CD14-positive monocyte (primary cell): Measurements from ENCODE around the gene GTSF1L. TPM values are rescaled to one million over a fixed set of nuclear protein-coding genes. Genes with fewer than 3 reads are reported as not detected.

ENCODE experiments used
- DNase-seq, 3 donors: peaks; one replicate each; pipeline ENCODE4 v3.0.0-alpha.2; 2011 to 2022
- H2AFZ ChIP-seq: 2 replicates; pipeline ENCODE4 v1.6.0; 2012; ENCODE audit warnings: mild to moderate bottlenecking, low read depth, low read length, inconsistent platforms; ENCODE audit not compliant: insufficient read depth, poor library complexity, severe bottlenecking
- H3K27ac ChIP-seq, 2 donors: 1 replicate in 1 of 2; 2 replicates in 1 of 2; pipeline ENCODE4 v1.5.1; 2012 to 2013; ENCODE audit warnings: low read length in 2 of 2, control low read depth in 1 of 2, inconsistent platforms in 1 of 2, low read depth in 1 of 2, mild to moderate bottlenecking in 1 of 2
- H3K27me3 ChIP-seq, 2 donors: one replicate each; pipeline versions ENCODE4 v1.6.0 to v1.6.1; 2011 to 2013; ENCODE audit warnings: low read length in 2 of 2; ENCODE audit not compliant: control insufficient read depth in 2 of 2, insufficient read depth in 2 of 2
- H3K36me3 ChIP-seq, 2 donors: replicated peaks in 1 of 2; 1 replicate in 1 of 2; 2 replicates in 1 of 2; pipeline versions ENCODE4 v1.5.1 to v1.6.1; 2012 to 2013; ENCODE audit warnings: low read length in 2 of 2, control low read depth in 1 of 2, inconsistent platforms in 1 of 2, mild to moderate bottlenecking in 1 of 2; ENCODE audit not compliant: insufficient read depth in 2 of 2, control insufficient read depth in 1 of 2
- H3K4me1 ChIP-seq, 2 donors: 1 replicate in 1 of 2; 2 replicates in 1 of 2; pipeline versions ENCODE4 v1.5.1 to v1.6.1; 2012 to 2013; ENCODE audit warnings: low read length in 2 of 2, control low read depth in 1 of 2, inconsistent platforms in 1 of 2, mild to moderate bottlenecking in 1 of 2, moderate library complexity in 1 of 2; ENCODE audit not compliant: insufficient read depth in 2 of 2, control insufficient read depth in 1 of 2
- H3K4me2 ChIP-seq: replicated peaks from 2 replicates; pipeline ENCODE3; 2012; ENCODE audit warnings: low read length, moderate library complexity, mild to moderate bottlenecking; ENCODE audit not compliant: poor library complexity, severe bottlenecking; ENCODE audit errors: extremely low read depth
- H3K4me3 ChIP-seq, 3 experiments: fragments of 200-600 bp in 1 of 3; sonication (generic) in 1 of 3; replicated peaks in 1 of 3; 1 replicate in 2 of 3; 2 replicates in 1 of 3; pipeline ENCODE4 v1.5.1; 2011 to 2013; ENCODE audit warnings: low read length in 3 of 3, mild to moderate bottlenecking in 3 of 3, control low read depth in 2 of 3, low read depth in 2 of 3, inconsistent platforms in 1 of 3, moderate library complexity in 1 of 3
- H3K79me2 ChIP-seq: 2 replicates; pipeline ENCODE4 v1.6.0; 2012; ENCODE audit warnings: mild to moderate bottlenecking, control low read depth, inconsistent platforms, low read length, moderate library complexity; ENCODE audit not compliant: insufficient read depth
- H3K9ac ChIP-seq: 2 replicates; pipeline ENCODE4 v1.6.0; 2017; ENCODE audit warnings: low read length, mild to moderate bottlenecking; ENCODE audit not compliant: insufficient read depth, poor library complexity, severe bottlenecking
- H3K9me3 ChIP-seq, 2 donors: replicated peaks in 1 of 2; 1 replicate in 1 of 2; 2 replicates in 1 of 2; pipeline versions ENCODE4 v1.5.1 to v1.6.1; 2012 to 2013; ENCODE audit warnings: low read length in 2 of 2, control low read depth in 1 of 2; ENCODE audit not compliant: control insufficient read depth in 1 of 2, insufficient read depth in 1 of 2
- H4K20me1 ChIP-seq: 2 replicates; pipeline ENCODE4 v1.6.0; 2012; ENCODE audit warnings: mild to moderate bottlenecking, low read length, control low read depth, moderate library complexity; ENCODE audit not compliant: insufficient read depth
- H3K27ac Mint-ChIP-seq, 7 donors: one replicate each; pipeline ENCODE4 v1.8.0; 2020; ENCODE audit warnings: mild to moderate bottlenecking in 7 of 7, mixed read lengths in 7 of 7, moderate library complexity in 6 of 7, inconsistent platforms in 2 of 7
- H3K27me3 Mint-ChIP-seq, 3 donors: one replicate each; pipeline ENCODE4 v1.8.0; 2021 to 2022; ENCODE audit warnings: low read depth in 3 of 3, mild to moderate bottlenecking in 3 of 3, mixed read lengths in 3 of 3, moderate library complexity in 3 of 3, inconsistent platforms in 1 of 3
- H3K36me3 Mint-ChIP-seq, 2 donors: one replicate each; pipeline ENCODE4 v1.8.0; 2020; ENCODE audit warnings: mixed read lengths in 2 of 2, inconsistent platforms in 1 of 2, mild to moderate bottlenecking in 1 of 2
- H3K4me1 Mint-ChIP-seq: one replicate; pipeline ENCODE4 v1.8.0; 2020; ENCODE audit warnings: mild to moderate bottlenecking, mixed read lengths
- H3K4me3 Mint-ChIP-seq, 2 donors: one replicate each; pipeline ENCODE4 v1.8.0; 2020; ENCODE audit warnings: mild to moderate bottlenecking in 2 of 2, mixed read lengths in 2 of 2, moderate library complexity in 1 of 2
- H3K9me3 Mint-ChIP-seq, 7 donors: one replicate each; pipeline ENCODE4 v1.8.0; 2020 to 2022; ENCODE audit warnings: mixed read lengths in 7 of 7, mild to moderate bottlenecking in 6 of 7, moderate library complexity in 6 of 7, inconsistent platforms in 2 of 7
- WGBS: methylation state at CpG from one replicate; pipeline ENCODE4 v1.1.5; 2013; ENCODE audit warnings: missing lambda C conversion rate; ENCODE audit not compliant: insufficient coverage; 5-methylcytosine and 5-hydroxymethylcytosine counted together
- intact Hi-C, 2 donors: fragments of 100-400 bp; cut with micrococcal nuclease; formaldehyde crosslinking; loops; one replicate each; pipeline versions ENCODE4 v1.15.0 to v1.15.1; 2023
- polyA plus RNA-seq, 3 donors: library from polyadenylated mRNA; depleted of rRNA in 1 of 3; unstranded in 2 of 3; stranded (reverse) in 1 of 3; fragments of 300-500 nt in 2 of 3; fragments of >200 nt in 1 of 3; fragmentation: Illumina TruSeq in 2 of 3; gene quantifications; 1 replicate in 2 of 3; 2 replicates in 1 of 3; pipeline ENCODE4 v1.2.3, GENCODE V29; 2012 to 2021
- TF ChIP-seq, protein P1 (sequence below): fragments of 200-600 bp; IDR thresholded peaks from one replicate; pipeline ENCODE4 v1.8.0; 2022; ENCODE audit warnings: antibody characterized with exemption, mild to moderate bottlenecking

Gene GTSF1L
- polyA plus RNA-seq, 3 donors = not detected

- H3K9me3 ChIP-seq = peaks cover 9 to 10% of the 10 kb centered on the region in 2 donors
- no peak overlapping the region for H2AFZ ChIP-seq
- H3K9ac ChIP-seq = no peak overlapping the region
- no peaks in the 10 kb centered on the region for H3K36me3 ChIP-seq
- TF ChIP-seq, protein P1, sequence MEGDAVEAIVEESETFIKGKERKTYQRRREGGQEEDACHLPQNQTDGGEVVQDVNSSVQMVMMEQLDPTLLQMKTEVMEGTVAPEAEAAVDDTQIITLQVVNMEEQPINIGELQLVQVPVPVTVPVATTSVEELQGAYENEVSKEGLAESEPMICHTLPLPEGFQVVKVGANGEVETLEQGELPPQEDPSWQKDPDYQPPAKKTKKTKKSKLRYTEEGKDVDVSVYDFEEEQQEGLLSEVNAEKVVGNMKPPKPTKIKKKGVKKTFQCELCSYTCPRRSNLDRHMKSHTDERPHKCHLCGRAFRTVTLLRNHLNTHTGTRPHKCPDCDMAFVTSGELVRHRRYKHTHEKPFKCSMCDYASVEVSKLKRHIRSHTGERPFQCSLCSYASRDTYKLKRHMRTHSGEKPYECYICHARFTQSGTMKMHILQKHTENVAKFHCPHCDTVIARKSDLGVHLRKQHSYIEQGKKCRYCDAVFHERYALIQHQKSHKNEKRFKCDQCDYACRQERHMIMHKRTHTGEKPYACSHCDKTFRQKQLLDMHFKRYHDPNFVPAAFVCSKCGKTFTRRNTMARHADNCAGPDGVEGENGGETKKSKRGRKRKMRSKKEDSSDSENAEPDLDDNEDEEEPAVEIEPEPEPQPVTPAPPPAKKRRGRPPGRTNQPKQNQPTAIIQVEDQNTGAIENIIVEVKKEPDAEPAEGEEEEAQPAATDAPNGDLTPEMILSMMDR = peak; percentile 99
- H3K79me2 ChIP-seq = no peaks in the 10 kb centered on the region
- peaks cover 71% of the 10 kb centered on the region for H3K4me1 Mint-ChIP-seq
- peaks cover 9 to 25% of the 10 kb centered on the region in 2 donors for H3K27me3 ChIP-seq
- H3K27ac ChIP-seq = no peak overlapping the region
- intact Hi-C loops = loop anchor here (2.0 to 5.0 kb wide), 2 partner anchors 192 to 331 kb away; no protein-coding TSS in a partner anchor
- H3K9me3 Mint-ChIP-seq = peaks cover 8 to 29% (median 16%) of the 10 kb centered on the region in 7 donors
- H3K27ac Mint-ChIP-seq = peak overlapping the region in 1 of 7 donors; percentile 18
- H3K4me3 Mint-ChIP-seq = peak overlapping the region in 1 of 2 donors; percentile 57
- no peak overlapping the region for H3K4me2 ChIP-seq
- H3K36me3 Mint-ChIP-seq = peaks cover 11 to 13% of the 10 kb centered on the region in 2 donors
- peaks cover 78 to 83% of the 10 kb centered on the region in 2 donors for H3K4me1 ChIP-seq
- WGBS = 8% methylated on average over 15 of the region's 23 CpGs
- DNase-seq = peak; percentile 50 to 70 (median 67)
- no peaks in the 10 kb centered on the region for H4K20me1 ChIP-seq
- H3K27me3 Mint-ChIP-seq = peaks cover 24 to 46% (median 36%) of the 10 kb centered on the region in 3 donors
- no peak overlapping the region for H3K4me3 ChIP-seq
Observed at GRCh38 chr20:43749734-43750294, 23.0 kb upstream of the GTSF1L start.

- H3K9me3 ChIP-seq = peaks cover 0 to 5% of the 10 kb centered on the region in 2 donors
- no peaks in the 10 kb centered on the region for H3K79me2 ChIP-seq
- peak overlapping the region in 1 of 3 experiments; percentile 4 for H3K4me3 ChIP-seq
- no peak overlapping the region for H3K27ac ChIP-seq
- peak; percentile 39 to 68 (median 65) for DNase-seq
- H3K4me2 ChIP-seq = peak overlapping the region; percentile 17
- intact Hi-C loops = no loop called here
- Mint-ChIP-seq H3K9me3 (peaks cover 2 to 16% (median 7%) of the 10 kb centered on the region in 7 donors), H3K4me3 (no peak overlapping the region), H3K4me1 (peaks cover 82% of the 10 kb centered on the region), H3K27ac (no peak overlapping the region), H3K27me3 (peaks cover 16 to 38% (median 25%) of the 10 kb centered on the region in 3 donors), H3K36me3 (peaks cover 4 to 6% of the 10 kb centered on the region in 2 donors)
- no peak overlapping the region for H3K9ac ChIP-seq
- peaks cover 0 to 16% of the 10 kb centered on the region in 2 donors for H3K27me3 ChIP-seq
- no CpG with 5 or more reads among the region's 1 CpG for WGBS
- no peaks in the 10 kb centered on the region for H4K20me1 ChIP-seq
- no peak overlapping the region for H2AFZ ChIP-seq
- H3K4me1 ChIP-seq = peaks cover 87 to 94% of the 10 kb centered on the region in 2 donors
- H3K36me3 ChIP-seq = no peaks in the 10 kb centered on the region
- TF ChIP-seq, protein P1 = no peak
Observed at GRCh38 chr20:43748274-43748673, 21.5 kb upstream of the GTSF1L start.
